ENCODE measurements around the gene IMPG2. TPM values are rescaled to one million over a fixed set of nuclear protein-coding genes. Genes with fewer than 3 reads are reported as not detected.

Gene IMPG2
- total and polyA plus RNA-seq, 2 experiments from 2014 or later = 0.77 TPM; not detected in 1

- no peaks in the 10 kb centered on the region for H3K9me3 ChIP-seq (ENCODE audit: low read depth)
- H3K27ac ChIP-seq = no peak overlapping the region
- no peak overlapping the region for H2AFZ ChIP-seq
- H4K20me1 ChIP-seq (ENCODE audit: insufficient read depth, poor library complexity, severe bottlenecking) = no peaks in the 10 kb centered on the region
- no peak overlapping the region for H3K4me2 ChIP-seq
- TF ChIP-seq EZH2phosphoT487 (IDR thresholded peaks at IDR 0.05; ENCODE audit: low read depth, severe bottlenecking, unreplicated experiment) (no peak), EZH2 (IDR thresholded peaks at IDR 0.05; ENCODE audit: borderline replicate concordance) (no peak), CTCF (IDR thresholded peaks at IDR 0.05; ENCODE audit: poor library complexity) (no peak)
- no peaks in the 10 kb centered on the region for H3K9me2 ChIP-seq (replicated peaks; ENCODE audit: insufficient read depth)
- H3K36me3 ChIP-seq (replicated peaks; ENCODE audit: insufficient read depth, low read depth) = no peaks in the 10 kb centered on the region
- 96% methylated on average over 3 of the region's 3 CpGs for WGBS (ENCODE audit: low lambda C conversion rate, missing lambda C conversion rate)
- H3K27me3 ChIP-seq = no peaks in the 10 kb centered on the region
- DNase-seq (ENCODE audit: low spot score) = no peak
- no peak overlapping the region for H3K4me3 ChIP-seq
- H3K4me1 ChIP-seq (ENCODE audit: insufficient read depth) = no peaks in the 10 kb centered on the region
- H3K79me2 ChIP-seq = no peaks in the 10 kb centered on the region
These were observed 67.0 kb downstream of the IMPG2 start for GRCh38 chr3:101253396-101253795.

GRCh38 chr3:101252945-101253344 lies 67.4 kb downstream of the IMPG2 start:
- Histone ChIP-seq H3K79me2 (no peaks in the 10 kb centered on the region), H3K27me3 (no peaks in the 10 kb centered on the region), H3K9me2 (replicated peaks; ENCODE audit: insufficient read depth) (no peaks in the 10 kb centered on the region), H3K27ac (no peak overlapping the region), H3K4me3 (no peak overlapping the region), H3K36me3 (replicated peaks; ENCODE audit: insufficient read depth, low read depth) (no peaks in the 10 kb centered on the region), H2AFZ (no peak overlapping the region), H3K4me1 (ENCODE audit: insufficient read depth) (no peaks in the 10 kb centered on the region), H3K9me3 (ENCODE audit: low read depth) (no peaks in the 10 kb centered on the region), H3K4me2 (no peak overlapping the region), H4K20me1 (ENCODE audit: insufficient read depth, poor library complexity, severe bottlenecking) (no peaks in the 10 kb centered on the region)
- TF ChIP-seq EZH2 (IDR thresholded peaks at IDR 0.05; ENCODE audit: borderline replicate concordance) (no peak), CTCF (IDR thresholded peaks at IDR 0.05; ENCODE audit: poor library complexity) (no peak), EZH2phosphoT487 (IDR thresholded peaks at IDR 0.05; ENCODE audit: low read depth, severe bottlenecking, unreplicated experiment) (no peak)
- WGBS (ENCODE audit: low lambda C conversion rate, missing lambda C conversion rate) = 91% methylated on average over 2 of the region's 2 CpGs
- no peak for DNase-seq (ENCODE audit: low spot score)

GRCh38 chr3:101252307-101252706 lies 68.1 kb downstream of the IMPG2 start:
- Histone ChIP-seq H2AFZ (no peak overlapping the region), H3K4me1 (ENCODE audit: insufficient read depth) (no peaks in the 10 kb centered on the region), H3K27me3 (no peaks in the 10 kb centered on the region), H3K4me3 (no peak overlapping the region), H4K20me1 (ENCODE audit: insufficient read depth, poor library complexity, severe bottlenecking) (no peaks in the 10 kb centered on the region), H3K4me2 (no peak overlapping the region), H3K79me2 (no peaks in the 10 kb centered on the region), H3K36me3 (replicated peaks; ENCODE audit: insufficient read depth, low read depth) (no peaks in the 10 kb centered on the region), H3K9me3 (ENCODE audit: low read depth) (no peaks in the 10 kb centered on the region), H3K27ac (no peak overlapping the region), H3K9me2 (replicated peaks; ENCODE audit: insufficient read depth) (no peaks in the 10 kb centered on the region)
- DNase-seq (ENCODE audit: low spot score) = no peak
- WGBS (ENCODE audit: low lambda C conversion rate, missing lambda C conversion rate) = 85% methylated on average over 1 of the region's 1 CpG
- TF ChIP-seq EZH2phosphoT487 (IDR thresholded peaks at IDR 0.05; ENCODE audit: low read depth, severe bottlenecking, unreplicated experiment) (no peak), CTCF (IDR thresholded peaks at IDR 0.05; ENCODE audit: poor library complexity) (no peak), EZH2 (IDR thresholded peaks at IDR 0.05; ENCODE audit: borderline replicate concordance) (no peak)

- DNase-seq (ENCODE audit: low spot score) = no peak
- 79% methylated on average over 2 of the region's 2 CpGs for WGBS (ENCODE audit: low lambda C conversion rate, missing lambda C conversion rate)
- H3K4me1 ChIP-seq (ENCODE audit: insufficient read depth) = no peaks in the 10 kb centered on the region
- H3K27me3 ChIP-seq = no peaks in the 10 kb centered on the region
- H4K20me1 ChIP-seq (ENCODE audit: insufficient read depth, poor library complexity, severe bottlenecking) = no peaks in the 10 kb centered on the region
- no peaks in the 10 kb centered on the region for H3K36me3 ChIP-seq (replicated peaks; ENCODE audit: insufficient read depth, low read depth)
- H3K4me3 ChIP-seq = no peak overlapping the region
- TF ChIP-seq EZH2phosphoT487 (IDR thresholded peaks at IDR 0.05; ENCODE audit: low read depth, severe bottlenecking, unreplicated experiment) = no peak
- TF ChIP-seq CTCF (IDR thresholded peaks at IDR 0.05; ENCODE audit: poor library complexity) = no peak
- TF ChIP-seq EZH2 (IDR thresholded peaks at IDR 0.05; ENCODE audit: borderline replicate concordance) = no peak
- no peak overlapping the region for H2AFZ ChIP-seq
- H3K9me2 ChIP-seq (replicated peaks; ENCODE audit: insufficient read depth) = no peaks in the 10 kb centered on the region
- no peaks in the 10 kb centered on the region for H3K9me3 ChIP-seq (ENCODE audit: low read depth)
- H3K27ac ChIP-seq = no peak overlapping the region
- no peaks in the 10 kb centered on the region for H3K79me2 ChIP-seq
- no peak overlapping the region for H3K4me2 ChIP-seq
These were observed 68.9 kb downstream of the IMPG2 start for GRCh38 chr3:101251441-101251840.

Data from hepatocyte (in vitro differentiated cells).